ENCODE results near the gene IL1RAPL1.
"Not testable (repeated sequence)": the region's sequence is repeated elsewhere in the genome, so short reads cannot be mapped to it uniquely, and the experiment has no call there.

Gene IL1RAPL1

DNA sequence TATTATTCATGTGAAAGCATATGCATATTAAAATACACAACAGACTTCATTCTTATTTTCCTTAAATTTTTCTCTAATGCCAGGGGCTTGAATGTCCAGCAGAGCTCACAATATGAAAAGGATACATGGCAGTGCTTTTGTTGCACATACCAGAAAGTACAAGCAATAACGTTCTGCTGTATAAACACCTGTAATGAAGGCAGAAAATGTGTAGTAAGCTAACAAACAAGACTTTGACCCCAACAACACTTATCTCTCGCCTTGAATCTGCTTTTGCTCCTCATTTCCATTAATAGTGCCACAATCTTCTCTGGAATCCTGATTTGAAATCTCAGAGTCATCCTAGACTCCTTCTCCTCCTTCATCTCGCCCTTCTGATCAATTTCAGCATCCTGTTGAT, 687.3 kb downstream of the IL1RAPL1 start:
- DNase-seq (ENCODE audit: low spot score), result no peak

DNA sequence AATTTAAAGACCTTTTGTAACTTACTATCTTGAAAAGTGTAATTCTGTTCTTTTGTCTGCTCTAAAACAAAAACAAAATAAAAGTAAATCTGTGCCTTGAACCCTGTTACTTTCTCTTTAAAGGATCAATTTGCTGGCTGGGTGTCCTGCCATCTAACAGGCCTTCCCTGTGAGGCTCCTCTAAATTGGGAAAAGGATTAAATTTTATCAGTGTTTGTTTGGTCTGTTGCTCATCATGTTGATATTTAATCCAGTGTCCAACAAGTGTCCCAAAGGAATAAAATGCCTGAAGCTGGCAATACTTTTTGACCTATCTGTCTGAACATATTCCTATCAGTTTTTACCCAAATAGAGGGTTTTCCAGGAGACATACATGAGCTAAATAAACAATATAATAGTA, 688.7 kb downstream of the IL1RAPL1 start:
- no peak for DNase-seq (ENCODE audit: low spot score)

DNA sequence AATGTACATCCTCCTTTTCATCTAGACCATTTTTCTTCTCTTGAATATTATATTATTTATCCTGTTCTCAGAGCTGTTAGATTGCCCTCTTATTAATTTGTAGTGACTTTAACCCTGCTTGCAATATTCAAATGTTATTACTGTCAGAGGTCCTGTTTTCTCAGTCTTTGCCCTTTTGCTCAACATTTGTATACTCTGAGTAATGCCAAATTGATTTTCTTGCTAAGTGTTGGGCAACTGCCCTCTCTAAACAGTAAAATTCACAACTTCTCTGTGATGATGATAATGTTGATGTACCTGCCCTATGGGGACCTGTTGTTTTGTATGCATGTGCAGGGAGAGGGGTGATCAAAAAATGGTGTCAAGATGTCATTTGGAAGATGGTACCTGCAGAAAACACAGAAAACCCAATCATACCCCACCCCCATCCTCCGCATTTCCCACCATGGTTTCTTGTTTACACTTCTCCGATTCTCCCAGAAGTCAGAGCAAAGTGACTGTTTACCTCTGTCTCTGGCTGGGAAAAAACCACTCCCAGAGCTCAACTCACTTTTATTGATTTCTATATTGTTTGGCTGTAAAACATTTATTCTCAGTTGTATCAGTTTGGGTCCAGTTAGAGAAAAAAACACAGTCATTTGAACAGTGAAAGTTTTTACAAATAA, 694.0 kb downstream of the IL1RAPL1 start:
- no peak for DNase-seq (ENCODE audit: low spot score)

DNA sequence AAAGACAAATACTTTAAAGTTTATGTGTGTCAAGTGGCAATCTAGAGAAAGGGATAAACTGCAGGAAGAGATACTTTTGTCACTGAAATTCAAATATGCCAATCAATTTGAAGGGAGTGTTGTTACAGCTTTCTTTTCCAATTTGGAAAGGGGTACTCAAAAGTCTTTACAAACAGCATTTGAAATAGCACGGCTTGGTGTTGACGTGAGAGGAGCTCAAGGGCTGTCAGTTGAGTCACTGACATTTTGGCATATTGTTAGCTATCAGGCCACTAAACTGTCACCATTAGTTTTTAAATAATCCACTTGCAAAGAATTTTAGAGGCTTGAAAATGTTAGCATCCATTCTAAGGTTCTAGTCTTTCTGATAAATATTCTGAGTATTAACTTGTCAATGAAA, 698.4 kb downstream of the IL1RAPL1 start:
- DNase-seq (ENCODE audit: low spot score), result no peak

DNA sequence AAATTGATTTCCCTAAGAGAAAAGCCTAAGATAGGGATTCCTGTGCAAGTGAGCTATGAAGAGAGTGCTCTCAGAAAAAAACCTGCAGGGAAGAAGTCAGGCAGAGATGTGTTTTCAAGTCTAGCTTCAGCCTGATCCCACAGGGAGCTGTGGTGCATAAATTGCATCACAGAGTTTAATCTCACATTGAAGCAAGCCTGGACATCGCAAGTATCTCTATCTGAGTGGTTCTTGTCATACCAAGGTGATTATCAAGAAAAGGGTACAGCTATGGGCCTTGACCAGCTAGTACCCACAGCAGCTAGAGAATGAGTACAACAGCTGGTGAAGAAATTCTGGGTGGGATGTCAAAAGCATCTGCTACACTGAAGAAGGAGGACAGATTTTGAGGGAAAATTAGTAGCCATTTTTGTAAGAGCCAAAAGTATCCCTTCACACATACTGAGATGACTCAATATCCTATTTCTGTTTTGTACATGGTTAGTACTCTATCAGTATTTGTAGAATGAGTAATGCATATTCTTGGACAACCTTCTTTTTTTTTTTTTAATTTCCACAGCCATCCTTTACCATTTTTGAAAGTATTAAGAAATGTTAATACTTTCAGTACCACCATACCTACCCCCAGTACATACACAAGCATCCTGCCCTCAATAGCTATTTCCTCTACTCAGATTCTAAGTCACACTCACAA, 708.9 kb downstream of the IL1RAPL1 start:
- DNase-seq (ENCODE audit: low spot score), result no peak

DNA sequence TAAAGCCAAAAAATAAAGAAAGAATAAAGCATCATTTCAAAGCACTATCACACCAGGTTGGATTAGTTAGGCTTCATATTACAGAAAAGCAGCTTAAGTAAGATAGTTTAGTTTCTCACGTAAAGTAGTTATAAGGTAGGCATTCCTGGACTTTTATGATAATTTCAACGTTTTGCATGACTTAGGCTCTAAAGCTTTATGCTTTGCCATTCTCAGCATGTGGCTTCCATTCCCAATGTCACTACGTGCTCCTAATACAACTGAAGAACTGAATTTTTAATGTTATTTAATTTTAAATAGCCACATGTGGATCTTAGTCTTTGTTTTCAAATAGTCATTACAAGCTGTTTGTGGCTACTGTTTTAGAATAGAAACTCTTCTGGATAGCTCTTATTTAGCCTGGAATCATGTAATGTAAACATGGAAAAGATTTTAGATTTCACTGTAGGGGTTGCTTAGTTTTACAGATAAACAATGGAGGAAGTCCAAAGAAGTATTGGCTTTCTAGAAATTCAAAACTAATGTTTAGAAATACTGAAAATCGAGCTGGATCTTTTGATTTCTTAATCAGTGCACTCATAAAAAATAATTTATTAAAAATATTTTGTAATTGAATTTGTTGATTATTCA, 710.0 kb downstream of the IL1RAPL1 start:
- DNase-seq (ENCODE audit: low spot score), result no peak

DNA sequence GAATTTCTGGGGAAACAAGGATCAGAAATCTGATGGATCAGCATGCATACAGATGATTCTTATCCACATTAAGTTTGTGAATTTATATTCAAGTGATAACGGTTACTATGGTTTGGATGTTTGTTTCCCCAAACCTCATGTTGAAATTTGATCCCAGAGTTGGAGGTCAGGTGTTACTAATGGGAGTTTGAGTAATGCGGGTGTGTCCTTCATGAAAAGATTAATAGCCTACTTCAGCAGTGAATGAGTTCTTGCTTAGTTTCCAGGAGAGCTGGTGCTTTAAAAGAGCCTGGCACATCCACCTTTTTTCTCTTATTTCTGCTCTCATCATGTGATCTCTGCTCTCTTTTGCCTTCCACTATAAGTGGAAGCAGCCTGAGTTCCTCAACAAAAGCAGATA, 712.4 kb downstream of the IL1RAPL1 start:
- no peak for DNase-seq (ENCODE audit: low spot score)

DNA sequence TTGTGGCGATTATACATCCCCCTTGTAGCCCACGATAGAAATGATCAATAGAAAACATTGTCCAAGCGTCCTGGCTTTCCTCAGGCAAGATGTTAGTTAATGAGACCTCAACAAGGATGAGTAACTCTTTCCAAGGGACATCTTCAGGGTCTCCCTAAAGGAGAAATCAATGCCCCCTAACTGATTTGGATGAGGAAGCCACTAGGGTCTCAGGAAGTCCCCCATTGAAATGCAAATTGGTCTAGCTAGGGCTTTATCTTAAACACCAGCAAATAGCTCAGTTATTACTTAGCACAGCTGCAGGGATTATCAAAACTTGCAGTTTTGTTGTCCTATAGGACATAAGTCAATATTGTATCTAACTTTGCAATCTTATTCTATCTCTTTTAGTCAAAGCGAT, 721.5 kb downstream of the IL1RAPL1 start:
- no peak for DNase-seq (ENCODE audit: low spot score)

DNA sequence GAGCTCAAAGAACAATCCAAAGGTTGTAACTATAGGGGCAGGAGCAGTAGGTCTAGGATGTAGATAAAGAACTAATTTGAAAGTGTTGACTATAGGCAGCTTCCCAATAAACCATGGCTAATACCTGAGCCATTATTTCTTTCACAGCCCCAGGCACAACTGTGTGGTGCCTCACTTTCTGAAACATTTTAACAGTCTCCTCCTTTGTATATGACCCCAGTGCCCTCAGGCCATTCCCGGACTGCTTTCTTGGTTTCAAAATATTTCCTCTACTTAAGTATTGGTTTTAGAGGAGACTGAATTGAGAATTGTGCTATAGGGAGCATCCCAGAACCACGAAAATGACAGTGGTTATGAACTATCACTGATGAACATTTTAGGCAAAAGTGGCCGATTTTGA, 728.7 kb downstream of the IL1RAPL1 start:
- DNase-seq (ENCODE audit: low spot score), result no peak

DNA sequence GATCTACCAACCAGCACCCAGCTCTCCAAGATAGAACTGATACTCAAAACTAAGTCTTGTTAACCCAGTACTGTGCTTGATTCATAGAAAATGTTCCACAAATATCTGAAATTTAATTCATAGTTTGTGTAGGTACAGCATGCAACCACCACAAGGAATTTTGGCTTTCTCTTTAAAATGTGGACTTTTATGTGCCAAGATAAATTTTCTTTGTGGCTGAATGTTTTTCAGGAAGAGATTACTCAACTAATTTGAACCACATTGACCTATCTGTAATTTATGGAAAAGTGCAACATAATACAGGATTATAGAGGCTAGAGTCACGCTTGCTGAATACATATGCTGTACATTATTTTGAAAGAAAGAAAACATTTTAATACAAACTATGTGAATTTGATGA, 730.8 kb downstream of the IL1RAPL1 start:
- DNase-seq (ENCODE audit: low spot score), result no peak

DNA sequence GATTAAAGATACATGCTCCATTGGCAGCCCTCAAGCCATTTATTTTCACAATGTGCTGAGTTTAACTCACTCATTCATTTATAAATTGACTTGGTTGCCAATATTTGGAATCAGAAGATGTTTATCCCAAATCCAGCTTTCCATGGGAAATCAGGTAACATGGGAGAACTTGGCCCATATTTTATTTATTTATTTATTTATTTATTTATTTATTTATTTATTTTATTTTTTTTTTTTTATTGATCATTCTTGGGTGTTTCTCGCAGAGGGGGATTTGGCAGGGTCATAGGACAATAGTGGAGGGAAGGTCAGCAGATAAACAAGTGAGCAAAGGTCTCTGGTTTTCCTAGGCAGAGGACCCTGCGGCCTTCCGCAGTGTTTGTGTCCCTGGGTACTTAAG, 745.2 kb downstream of the IL1RAPL1 start:
- not testable (repeated sequence) for DNase-seq (ENCODE audit: low spot score)

DNA sequence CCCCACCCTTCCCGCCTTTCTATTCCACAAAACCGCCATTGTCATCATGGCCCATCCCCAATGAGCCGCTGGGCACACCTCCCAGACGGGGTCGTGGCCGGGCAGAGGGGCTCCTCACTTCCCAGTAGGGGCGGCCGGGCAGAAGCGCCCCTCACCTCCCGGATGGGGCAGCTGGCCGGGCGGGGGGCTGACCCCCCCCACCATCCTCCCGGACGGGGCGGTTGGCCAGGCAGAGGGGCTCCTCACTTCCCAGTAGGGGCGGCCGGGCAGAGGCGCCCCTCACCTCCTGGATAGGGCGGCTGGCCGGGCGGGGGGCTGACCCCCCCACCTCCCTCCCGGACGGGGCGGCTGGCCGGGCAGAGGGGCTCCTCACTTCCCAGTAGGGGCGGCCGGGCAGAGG, 745.8 kb downstream of the IL1RAPL1 start:
- DNase-seq (ENCODE audit: low spot score), result not testable (repeated sequence)

DNA sequence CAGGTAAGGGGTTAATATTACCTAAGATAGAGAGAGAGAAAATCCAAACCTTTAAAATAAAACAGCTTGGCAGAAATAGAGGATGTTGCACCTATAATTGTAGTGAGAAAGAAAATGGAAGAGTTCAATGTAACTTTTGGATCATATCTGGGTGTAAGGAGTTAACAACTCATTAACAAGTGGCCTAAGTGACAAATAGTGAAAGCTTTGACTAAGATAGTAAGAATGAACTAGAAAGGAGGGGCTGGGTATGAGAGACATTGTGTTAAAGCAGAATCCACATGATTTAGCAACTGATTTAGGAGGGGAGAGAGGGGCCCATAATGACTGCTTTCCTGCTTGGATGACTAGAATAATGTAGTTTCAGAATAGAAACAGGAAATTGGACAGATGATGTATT, 761.0 kb downstream of the IL1RAPL1 start:
- DNase-seq (ENCODE audit: low spot score), result no peak

DNA sequence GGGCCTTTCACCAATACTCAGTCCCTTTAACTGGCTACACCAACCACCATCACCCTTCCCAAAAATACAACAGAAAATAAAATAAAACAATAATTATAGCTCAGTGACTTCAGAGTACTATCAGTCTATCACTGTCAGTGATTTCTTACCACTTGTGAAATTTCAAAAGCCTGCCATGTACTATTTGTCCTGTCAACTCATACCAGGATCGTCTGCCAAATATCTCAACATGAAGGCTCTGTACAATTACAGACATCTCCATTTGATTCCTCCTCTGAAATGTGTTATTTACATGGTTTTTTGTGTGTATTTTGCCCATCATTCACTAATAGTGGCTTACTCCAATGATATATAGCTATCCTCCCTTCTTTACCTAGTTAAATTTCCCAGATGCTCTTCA, 772.0 kb downstream of the IL1RAPL1 start:
- no peak for DNase-seq (ENCODE audit: low spot score)

DNA sequence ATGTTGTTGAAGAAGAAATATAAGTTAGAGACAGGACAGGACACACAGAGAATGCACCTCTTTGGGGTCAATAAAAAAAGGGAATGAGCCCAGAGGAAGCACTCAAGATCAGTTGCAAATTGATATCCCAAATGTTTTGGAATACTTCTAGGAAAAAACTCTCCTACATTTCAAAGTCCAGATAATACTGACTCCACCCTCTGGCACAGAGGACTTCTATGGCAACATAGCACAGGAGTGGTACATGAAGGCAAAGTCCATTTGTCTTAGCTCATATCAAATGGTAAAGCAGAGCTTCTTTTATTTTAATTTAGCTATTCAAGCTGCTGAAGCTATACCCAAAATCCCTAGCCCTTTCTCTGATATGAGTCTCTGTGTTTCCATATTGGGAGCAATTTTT, 787.5 kb downstream of the IL1RAPL1 start:
- DNase-seq (ENCODE audit: low spot score), result not testable (repeated sequence)

DNA sequence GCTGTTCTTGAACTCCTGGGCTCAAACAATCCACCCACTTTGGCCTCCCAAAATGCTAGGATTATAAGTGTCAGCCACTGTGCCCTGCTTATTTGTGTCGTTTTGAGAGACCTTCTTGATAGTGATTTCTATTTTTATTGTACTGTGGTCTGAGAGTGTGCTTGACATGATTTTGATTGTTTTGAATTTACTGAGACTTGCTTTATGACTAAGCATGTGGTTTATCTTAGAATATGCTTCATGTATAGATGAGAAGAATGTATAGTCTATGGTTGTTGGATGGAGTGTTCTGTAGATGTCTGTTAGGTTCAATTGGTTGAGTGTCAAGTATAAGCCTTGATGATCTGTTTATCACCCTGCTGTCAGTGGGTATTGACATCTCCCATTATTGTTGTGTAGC, 789.3 kb downstream of the IL1RAPL1 start:
- DNase-seq (ENCODE audit: low spot score), result no peak

DNA sequence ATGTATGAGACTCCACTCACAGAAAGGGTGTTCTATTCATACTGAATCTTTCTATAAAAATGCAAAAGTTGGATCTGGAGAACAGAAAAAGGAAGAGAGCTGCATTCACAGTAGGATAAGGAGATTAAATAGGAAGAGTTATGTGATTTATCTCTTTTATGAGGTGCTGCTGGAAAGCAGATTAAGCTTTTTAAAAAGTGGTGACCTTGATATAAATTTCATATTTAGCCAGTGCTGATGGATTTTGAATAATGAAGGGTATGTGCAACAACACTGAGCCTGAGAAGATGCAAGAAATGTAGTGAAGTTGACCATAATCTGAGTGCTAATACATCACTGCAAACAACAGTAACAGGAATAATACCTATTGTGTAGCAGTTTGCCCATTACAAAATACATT, 795.6 kb downstream of the IL1RAPL1 start:
- no peak for DNase-seq (ENCODE audit: low spot score)

DNA sequence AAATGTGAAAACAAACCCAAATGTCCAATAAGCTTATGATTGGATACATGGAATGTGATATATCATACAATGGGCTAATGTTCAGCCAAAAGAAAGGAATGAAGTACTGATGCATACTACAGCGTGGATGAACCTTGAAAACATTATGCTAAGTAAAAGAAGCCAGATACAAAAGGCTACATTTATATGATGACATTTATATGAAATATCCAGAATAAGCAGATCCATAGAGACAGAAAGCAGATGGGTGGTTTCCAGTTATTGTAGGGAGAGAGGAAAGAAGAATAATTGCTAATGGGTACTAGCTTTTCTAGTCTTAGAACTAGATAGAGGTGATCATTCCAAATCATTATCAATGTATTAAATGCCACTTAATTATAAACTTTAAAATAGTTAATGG, 801.3 kb downstream of the IL1RAPL1 start:
- no peak for DNase-seq (ENCODE audit: low spot score)

DNA sequence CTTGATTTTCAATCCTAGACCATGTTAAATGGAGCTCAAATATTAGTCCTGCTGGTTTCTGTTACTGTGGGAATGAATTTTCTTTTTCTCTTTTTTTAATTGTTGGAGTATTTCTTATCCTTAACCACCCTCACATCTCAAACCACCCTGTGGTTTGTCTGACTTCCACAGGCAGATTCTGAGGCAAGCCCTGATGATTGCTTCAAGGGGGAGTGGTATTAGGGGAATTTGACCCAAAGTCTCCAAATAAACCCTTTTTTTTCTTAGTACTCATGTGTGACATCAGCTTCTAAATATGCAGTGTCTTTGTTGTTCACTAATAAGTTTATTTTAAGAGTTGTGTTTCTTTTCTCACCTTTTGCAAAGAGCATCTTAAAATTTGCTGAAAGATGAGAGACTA, 810.3 kb downstream of the IL1RAPL1 start:
- peak; percentile 20 for DNase-seq (ENCODE audit: low spot score)

DNA sequence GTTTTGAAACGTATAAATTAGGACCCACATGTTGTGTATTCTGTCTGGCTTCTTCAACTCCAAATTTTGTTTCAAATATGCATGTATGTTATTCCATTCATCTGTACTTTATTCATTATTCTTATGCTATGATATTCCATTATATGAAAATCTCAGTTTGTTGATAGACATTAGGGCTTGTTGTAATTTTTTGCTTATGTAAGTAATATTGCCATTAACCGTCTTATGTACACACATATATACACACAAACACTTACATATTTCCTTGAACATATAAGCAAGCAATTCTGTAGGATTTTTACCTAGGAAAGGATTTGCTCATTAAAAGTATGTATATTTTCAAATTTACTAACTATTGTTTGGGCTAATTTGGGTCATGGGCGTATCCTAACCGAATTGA, 820.1 kb downstream of the IL1RAPL1 start:
- no peak for DNase-seq (ENCODE audit: low spot score)

DNA sequence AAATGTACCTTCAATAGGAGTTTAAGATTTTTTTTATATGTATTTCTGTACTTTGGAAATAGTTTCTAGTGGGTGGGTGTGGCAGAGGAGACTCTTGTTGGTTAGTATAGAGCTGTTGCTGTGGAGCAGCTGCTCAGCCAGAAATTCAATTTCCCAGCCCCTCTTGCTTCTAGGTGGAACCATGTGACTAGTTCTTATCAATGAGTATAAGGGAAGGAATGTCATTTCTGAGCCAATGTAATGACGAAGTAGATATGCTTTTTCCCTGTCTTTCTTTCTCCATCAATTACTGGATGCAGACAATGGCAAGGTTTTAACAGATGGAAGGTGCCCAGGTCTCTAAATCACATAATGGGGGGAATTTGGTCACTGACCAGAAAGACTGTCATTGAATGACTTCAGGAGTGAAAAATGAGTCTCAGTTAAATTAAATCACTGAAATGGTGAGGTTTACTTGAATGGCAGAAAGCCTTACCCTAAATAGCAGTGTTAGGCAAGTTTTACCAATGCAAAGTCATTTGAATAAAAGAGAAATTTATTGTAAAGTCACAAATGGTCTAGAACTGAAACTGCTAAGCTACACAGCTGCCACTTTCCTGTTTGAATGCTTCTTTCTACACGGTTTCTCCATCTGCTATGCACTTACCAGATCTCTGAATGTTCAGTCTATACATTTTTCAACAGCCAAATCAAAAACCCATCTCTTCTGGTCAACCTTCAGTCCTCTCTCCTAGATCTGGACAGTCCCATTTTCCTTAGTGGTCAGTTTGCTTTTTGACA, 832.7 kb downstream of the IL1RAPL1 start:
- peak; percentile 3 for DNase-seq (ENCODE audit: low spot score)

DNA sequence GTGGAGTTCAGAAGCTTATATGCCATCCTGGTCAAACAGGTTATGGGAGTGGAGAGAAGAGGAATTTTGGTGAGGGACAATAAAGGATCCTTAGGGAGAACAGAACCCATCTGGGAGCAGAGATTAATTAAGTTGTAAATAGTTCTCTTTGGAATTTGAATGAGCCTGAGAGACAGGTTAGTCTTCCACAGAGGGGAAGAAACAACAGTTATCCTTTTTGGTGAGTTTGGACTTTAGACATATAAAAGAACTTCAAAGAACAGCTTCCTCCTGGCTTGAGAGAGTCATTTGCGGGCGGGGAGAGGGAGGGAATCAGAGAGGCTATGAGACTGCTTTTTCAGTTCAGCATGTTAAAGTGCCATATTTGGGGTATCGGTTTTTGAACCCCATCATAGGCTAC, 834.8 kb downstream of the IL1RAPL1 start:
- no peak for DNase-seq (ENCODE audit: low spot score)

DNA sequence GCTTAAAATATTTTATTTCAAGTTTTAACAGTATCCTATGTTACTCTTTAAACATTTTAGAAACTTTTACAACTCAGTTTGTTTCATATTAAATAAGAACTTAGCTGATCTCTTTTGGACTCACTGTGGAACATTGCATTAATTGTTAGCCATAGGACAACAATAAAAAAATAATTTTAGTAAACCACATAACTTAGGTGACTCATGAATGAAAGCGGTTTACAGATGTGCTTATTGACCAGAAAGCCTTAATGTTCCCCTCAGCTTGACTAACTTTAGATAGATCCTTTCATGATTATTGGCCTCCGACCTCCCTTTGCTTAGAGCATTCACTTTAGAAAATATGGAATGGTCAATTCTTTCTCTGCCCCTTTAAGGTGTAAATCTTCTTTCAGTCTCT, 844.6 kb downstream of the IL1RAPL1 start:
- DNase-seq (ENCODE audit: low spot score), result no peak

All from AG08396 (cell line).